Cerebellar cortex (tissue), 1 donor: ENCODE data around the gene MRPL19.

Source experiments
- DNase-seq: peaks from one replicate; pipeline ENCODE4 v3.0.0-alpha.2; 2015; ENCODE audit warnings: low spot score

Gene MRPL19

DNA sequence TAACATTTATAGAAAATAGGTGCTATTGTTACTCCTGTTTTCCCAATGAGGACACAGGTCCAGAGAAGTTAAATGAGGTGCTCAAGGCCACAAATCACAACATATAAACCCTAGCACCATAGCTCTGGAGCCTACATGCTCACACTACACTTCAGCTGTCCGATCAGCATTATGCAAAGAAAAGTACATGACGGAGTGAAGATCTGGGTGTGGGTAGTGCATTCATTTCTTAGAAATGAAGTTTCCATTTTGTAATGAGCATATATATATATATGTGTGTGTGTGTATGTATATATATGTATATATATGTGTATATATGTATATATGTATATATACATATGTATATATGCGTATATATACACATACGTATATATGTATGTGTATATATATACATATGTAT is 30.2 kb upstream of the MRPL19 start:
- no peak for DNase-seq

GRCh38 chr2:75616933-75617332 is 29.6 kb upstream of the MRPL19 start:
- no peak for DNase-seq

- no peak for DNase-seq
These were observed 26.4 kb upstream of the MRPL19 start for GRCh38 chr2:75619956-75620740.

GRCh38 chr2:75621228-75621627 is 25.4 kb upstream of the MRPL19 start:
- no peak for DNase-seq

- no peak for DNase-seq
These were observed 24.1 kb upstream of the MRPL19 start for GRCh38 chr2:75622500-75622899.

GRCh38 chr2:75622929-75623328 is 23.7 kb upstream of the MRPL19 start:
- no peak for DNase-seq

DNA sequence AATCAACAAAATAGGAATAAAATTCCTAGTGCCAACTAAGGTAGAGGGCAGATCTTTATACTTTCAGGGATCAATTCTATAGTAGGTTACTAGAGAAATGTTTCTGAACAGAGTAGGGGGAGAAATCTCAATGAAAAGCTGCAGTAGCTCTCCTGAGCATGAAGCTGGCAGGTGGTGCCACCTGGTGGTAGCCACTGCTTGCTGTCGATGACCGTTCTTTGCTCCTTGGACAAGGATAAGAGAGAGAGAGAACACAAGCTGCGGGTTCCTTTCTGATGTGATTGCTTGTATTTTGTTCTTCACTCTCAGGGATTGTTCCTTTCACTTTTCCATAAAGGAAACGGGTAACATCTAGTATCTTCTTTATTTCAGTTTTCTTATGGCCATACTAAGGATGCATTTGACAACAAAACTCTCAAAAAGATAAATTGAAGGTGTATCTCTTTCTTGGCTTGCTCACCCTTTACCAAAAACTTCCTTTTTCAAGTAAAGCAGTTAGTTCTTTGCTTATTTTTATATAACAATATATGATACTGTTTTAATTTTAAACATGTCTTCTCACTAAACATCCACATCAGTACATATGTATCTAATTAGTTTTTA is 18.6 kb upstream of the MRPL19 start:
- DNase-seq: peak; percentile 86

GRCh38 chr2:75632091-75632701 is 14.4 kb upstream of the MRPL19 start:
- no peak for DNase-seq

DNA sequence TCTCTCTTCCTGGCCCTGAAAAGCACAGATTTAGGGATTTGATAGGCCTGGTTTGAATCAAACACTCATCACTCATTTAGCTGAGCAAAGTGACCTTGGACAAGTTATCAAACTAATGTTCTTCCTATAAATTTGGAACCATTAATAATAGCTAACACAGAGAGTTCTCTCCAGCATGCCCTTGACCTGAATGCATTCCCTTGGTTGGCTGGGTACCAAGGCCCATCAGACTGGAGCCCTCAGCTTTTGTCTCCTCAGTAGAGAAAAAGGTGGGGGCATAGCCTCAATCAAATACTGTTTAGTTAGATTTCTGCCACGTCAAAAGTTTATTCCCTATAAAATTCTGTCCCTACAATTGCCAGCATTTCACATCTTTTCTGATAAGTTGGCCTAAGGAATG is 13.8 kb upstream of the MRPL19 start:
- no peak for DNase-seq

DNA sequence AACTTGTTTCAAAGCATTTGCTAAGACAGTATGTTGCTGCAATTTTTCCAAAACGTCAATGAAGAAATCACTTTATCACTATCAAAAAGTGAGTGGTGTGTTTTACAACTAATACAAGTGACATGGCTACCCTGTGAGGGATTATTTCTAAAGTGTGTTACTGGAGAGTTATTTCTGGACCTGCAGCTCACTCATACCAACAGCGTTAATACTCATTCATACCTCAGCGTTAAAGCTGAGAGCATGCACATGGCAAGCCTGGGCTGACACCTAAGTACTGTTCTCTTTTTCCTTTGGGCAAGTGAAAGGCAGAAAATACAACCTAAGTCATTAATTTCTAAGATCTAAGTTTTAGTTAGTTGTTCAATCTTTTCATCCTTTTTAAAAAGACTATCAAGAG is 13.0 kb upstream of the MRPL19 start:
- DNase-seq: no peak

DNA sequence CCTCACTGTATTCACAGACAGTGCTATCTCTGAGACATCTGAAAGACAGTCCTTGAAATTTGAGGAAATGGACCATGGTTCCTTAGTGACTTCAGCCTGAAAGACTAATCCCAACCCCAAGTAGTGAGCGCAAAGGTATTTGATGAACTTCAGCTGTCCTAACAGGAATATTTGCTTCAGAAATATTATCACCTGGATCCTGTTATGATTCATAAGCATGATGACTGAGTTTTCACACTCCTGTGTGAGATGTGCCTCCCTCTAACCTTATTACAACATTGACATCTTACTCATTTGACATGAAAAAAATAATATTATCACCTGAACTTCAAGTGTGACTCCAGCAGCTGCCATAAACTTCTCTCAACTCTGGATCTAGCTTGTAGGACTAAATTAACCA is 11.6 kb upstream of the MRPL19 start:
- DNase-seq: no peak

GRCh38 chr2:75637568-75637967 is 9.0 kb upstream of the MRPL19 start:
- DNase-seq: peak; percentile 9

GRCh38 chr2:75640621-75641121 is 5.9 kb upstream of the MRPL19 start:
- DNase-seq: peak; percentile 79

DNA sequence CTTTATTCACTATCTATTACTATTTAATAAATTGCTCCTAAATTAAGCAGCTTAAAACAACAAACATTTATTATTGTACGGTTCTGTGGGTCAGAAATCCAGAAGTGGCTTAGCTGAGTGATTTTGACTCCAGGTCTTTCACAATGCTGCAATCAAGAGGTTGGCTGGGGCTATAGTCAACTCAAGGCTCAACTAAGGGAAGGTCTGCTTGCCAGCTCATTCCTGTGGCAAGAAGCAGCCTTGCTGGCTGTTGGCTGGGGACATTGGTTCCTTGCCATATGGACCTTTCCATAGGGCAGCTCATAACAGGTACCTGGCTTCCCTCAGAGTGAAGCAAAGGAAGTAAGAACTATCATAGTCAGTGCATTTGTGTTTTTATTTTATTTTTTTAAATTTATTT is 5.0 kb upstream of the MRPL19 start:
- DNase-seq: no peak

DNA sequence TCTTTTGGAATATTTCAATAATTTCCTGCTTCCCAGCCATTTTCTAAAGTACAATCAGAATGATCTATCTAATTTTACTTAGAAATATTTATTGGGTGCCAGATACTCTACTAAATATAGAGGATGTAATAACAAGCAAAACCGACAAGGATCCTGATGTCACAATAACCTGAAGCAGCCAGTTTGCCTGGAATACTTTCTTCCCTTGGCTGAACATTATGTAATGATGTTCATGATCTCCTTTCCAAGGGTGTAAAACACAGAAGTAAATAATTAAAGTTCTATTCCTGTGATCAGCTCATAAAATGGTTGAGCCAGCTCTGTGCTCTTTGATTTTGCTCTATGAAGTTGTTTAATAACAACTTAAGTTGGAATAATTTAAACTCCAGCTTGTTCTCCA is 2.6 kb upstream of the MRPL19 start:
- DNase-seq: no peak

GRCh38 chr2:75645643-75646042 is 940 bp upstream of the MRPL19 start:
- DNase-seq: no peak

DNA sequence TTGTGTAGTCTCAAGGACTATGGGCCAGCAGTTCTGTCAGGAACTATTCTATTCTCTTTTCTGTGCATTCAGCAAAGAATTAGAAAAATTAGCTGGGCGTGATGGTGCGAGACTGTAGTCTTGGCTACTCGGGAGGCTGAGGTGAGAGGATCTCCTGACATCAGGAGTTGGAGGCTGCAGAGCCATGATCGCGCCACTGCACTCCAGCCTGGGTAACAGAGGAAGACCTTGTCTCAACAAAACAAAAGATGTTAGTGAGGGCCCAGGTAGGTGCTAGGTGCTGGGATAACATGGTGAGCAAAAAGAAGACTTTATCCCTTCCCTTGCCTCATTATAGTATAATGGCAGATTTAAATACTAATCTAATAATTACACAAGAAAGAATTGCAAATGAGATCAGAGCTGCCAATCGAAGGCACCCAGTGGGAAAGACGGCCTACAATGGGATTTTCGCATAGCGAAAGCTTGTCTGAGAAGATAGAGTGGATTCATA is 447 bp upstream of the MRPL19 start:
- DNase-seq: no peak

DNA sequence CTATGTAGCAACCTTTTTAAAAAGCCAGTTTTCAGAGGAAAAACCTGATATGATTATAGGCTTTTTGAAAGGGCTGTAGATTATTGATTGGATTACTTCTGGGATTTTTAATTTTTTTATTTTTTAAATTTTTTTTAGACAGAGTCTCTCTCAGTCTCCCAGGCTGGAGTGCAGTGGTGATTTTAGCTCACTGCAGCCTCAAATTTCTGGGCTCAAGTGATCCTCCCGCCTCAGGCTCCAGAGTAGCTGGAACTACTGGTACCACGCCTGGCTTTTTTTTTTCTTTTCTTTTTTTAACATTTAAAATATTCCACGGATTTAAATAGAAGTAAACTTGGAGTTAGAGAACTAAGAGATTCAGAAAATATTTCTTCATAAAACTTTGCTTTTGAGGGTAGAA is 1.2 kb downstream of the MRPL19 start:
- no peak for DNase-seq

GRCh38 chr2:75654012-75654411 is 7.4 kb downstream of the MRPL19 start:
- DNase-seq: no peak

DNA sequence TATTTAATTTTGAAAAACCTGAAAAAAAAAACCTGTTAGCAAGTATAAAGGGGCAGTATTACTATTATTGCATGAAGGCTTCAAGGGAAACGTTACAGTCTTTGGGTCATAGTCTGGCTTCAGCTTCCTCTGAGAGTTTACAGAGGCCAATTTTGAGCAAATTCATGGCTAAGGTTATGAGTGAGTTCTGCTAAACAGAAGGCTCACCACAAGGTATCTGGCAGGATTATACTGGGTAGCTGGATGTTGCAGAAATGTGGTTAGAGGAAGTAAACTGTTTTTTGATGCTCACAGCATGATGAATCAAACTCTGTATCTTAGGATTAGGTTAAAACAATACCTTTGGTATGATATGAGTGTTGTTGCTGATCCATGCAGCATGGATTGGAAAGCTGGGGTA is 9.3 kb downstream of the MRPL19 start:
- DNase-seq: peak; percentile 59

- no peak for DNase-seq
These were observed 10.0 kb downstream of the MRPL19 start for GRCh38 chr2:75656563-75656962.

DNA sequence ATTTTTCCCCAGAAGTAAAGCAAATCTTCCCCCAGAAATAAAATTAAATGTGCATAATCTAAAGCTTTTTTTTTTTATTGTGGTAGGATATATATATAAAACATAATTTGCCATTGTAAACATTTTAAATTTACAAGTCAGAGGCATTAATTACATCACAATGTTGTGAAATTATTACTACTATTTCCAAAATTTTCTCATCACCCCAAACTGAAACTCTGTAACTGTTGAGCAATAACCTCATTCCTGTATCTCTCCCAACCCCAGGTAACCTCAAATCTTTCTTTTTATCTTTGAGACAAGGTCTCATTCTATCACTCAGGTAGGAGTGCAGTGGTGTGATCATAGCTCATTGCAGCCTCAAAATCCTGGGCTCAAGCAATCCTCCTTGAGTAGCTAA is 11.2 kb downstream of the MRPL19 start:
- DNase-seq: no peak

DNA sequence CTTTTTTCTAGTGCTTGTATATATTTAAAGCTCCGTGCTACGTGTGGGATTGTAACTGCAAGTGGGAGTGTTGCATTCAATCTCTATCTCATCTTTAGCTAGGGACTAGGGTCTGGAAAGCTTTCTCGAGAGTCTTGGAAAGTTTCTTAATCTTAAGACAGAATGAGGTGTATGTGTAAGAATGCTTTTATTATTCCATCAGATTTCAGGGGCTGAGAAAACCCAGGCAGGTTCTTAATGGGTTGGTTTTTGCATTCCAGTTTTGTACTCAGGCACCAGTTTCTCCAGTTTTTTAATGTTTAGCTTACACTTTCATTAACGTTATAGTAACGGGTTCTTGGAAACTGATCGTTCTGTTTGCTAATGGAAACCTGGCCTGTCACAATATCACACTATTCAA is 20.3 kb downstream of the MRPL19 start:
- no peak for DNase-seq
